Posterior cingulate gyrus (tissue), 11 donors: Measurements from ENCODE around the gene LCN15.

Experiments used
- DNase-seq, 10 donors: peaks; one replicate each; pipeline versions ENCODE4 v3.0.0 to v3.0.0-alpha.2; 2020 to 2021; ENCODE audit warnings: mixed read lengths in 3 of 10
- intact Hi-C: fragments of 100-400 bp; cut with DNase I; formaldehyde crosslinking; loops from one replicate; pipeline ENCODE4 v1.15.1; 2023

Gene LCN15

GRCh38 chr9:136796238-136796774 is 32.0 kb upstream of the LCN15 start, which contains the start of gene CCDC183:
CCDC183 (plus strand) TSS chr9:136796338; CDS start chr9:136796398, 60 bp downstream.
- peak in 2 of 10 donors; percentile 24 to 57 for DNase-seq
- intact Hi-C loops = loop anchor here (10.0 kb wide), 1 partner anchor 148 kb away; the partner anchor contains the start of genes C8G and FBXW5

- intact Hi-C loops = loop anchor here (5.0 to 10.0 kb wide), 2 partner anchors 47 to 150 kb away; partner anchors contain the start of genes AJM1, C8G and FBXW5
Measured at GRCh38 chr9:136795000-136795348, 30.7 kb upstream of the LCN15 start.

GRCh38 chr9:136794281-136794999 is 30.1 kb upstream of the LCN15 start:
- intact Hi-C loops = loop anchor here (5.0 to 10.0 kb wide), 2 partner anchors 48 to 150 kb away; partner anchors contain the start of genes AJM1, C8G and FBXW5
- peak in 3 of 10 donors; percentile 21 to 45 (median 39) for DNase-seq

More at GRCh38 chr9:136795000-136795348, 30.7 kb upstream of the LCN15 start:
- peak in 3 of 10 donors; percentile 27 to 53 (median 42) for DNase-seq

- intact Hi-C loops = loop anchor here (5.0 to 10.0 kb wide), 2 partner anchors 49 to 151 kb away; partner anchors contain the start of genes AJM1, C8G and FBXW5
- peak in 3 of 10 donors; percentile 37 to 78 (median 66) for DNase-seq
Measured at GRCh38 chr9:136793086-136793946, 29.0 kb upstream of the LCN15 start.

GRCh38 chr9:136792321-136793085 is 28.2 kb upstream of the LCN15 start:
- intact Hi-C loops = loop anchor here (5.0 to 10.0 kb wide), 2 partner anchors 50 to 152 kb away; partner anchors contain the start of genes AJM1, C8G and FBXW5
- peak in 3 of 10 donors; percentile 71 to 81 (median 77) for DNase-seq

GRCh38 chr9:136791516-136792276 is 27.4 kb upstream of the LCN15 start:
- DNase-seq = peak in 7 of 10 donors; percentile 26 to 88 (median 53)
- intact Hi-C loops = loop anchor here (5.0 to 10.0 kb wide), 2 partner anchors 51 to 153 kb away; partner anchors contain the start of genes AJM1, C8G and FBXW5

GRCh38 chr9:136790640-136791515 is 26.6 kb upstream of the LCN15 start, which contains the start of gene TMEM141:
TMEM141 (plus strand) TSS chr9:136791344; CDS start chr9:136791371, 27 bp downstream.
- peak; percentile 98 to 100 (median 100) for DNase-seq
- intact Hi-C loops = loop anchor here (5.0 to 10.0 kb wide), 2 partner anchors 51 to 154 kb away; partner anchors contain the start of genes AJM1, C8G and FBXW5

- intact Hi-C loops = loop anchor here (5.0 kb wide), 1 partner anchor 238 kb away; the partner anchor contains the start of gene ABCA2
- peak in 2 of 10 donors; percentile 4 to 18 for DNase-seq
Measured at GRCh38 chr9:136789523-136789937, 25.2 kb upstream of the LCN15 start.

- peak in 2 of 10 donors; percentile 39 to 64 for DNase-seq
- intact Hi-C loops = loop anchor here (5.0 kb wide), 1 partner anchor 238 kb away; the partner anchor contains the start of gene ABCA2
Measured at GRCh38 chr9:136788644-136789522, 24.6 kb upstream of the LCN15 start.

- intact Hi-C loops = loop anchor here (5.0 kb wide), 1 partner anchor 239 kb away; the partner anchor contains the start of gene ABCA2
- DNase-seq = peak in 9 of 10 donors; percentile 43 to 94 (median 59)
Measured at GRCh38 chr9:136787690-136788400, 23.5 kb upstream of the LCN15 start.

- intact Hi-C loops = loop anchor here (5.0 kb wide), 1 partner anchor 240 kb away; the partner anchor contains the start of gene ABCA2
- peak in 2 of 10 donors; percentile 6 to 14 for DNase-seq
Measured at GRCh38 chr9:136786983-136787382, 22.7 kb upstream of the LCN15 start.

GRCh38 chr9:136786451-136786850 is 22.1 kb upstream of the LCN15 start:
- intact Hi-C loops = loop anchor here (5.0 kb wide), 1 partner anchor 241 kb away; the partner anchor contains the start of gene ABCA2
- peak in 8 of 10 donors; percentile 34 to 94 (median 64) for DNase-seq

- intact Hi-C loops = loop anchor here (5.0 kb wide), 1 partner anchor 242 kb away; the partner anchor contains the start of gene ABCA2
- DNase-seq = peak in 2 of 10 donors; percentile 5 to 56
Measured at GRCh38 chr9:136785565-136786355, 21.4 kb upstream of the LCN15 start.

GRCh38 chr9:136784997-136785361 is 20.7 kb upstream of the LCN15 start:
- peak in 2 of 10 donors; percentile 9 to 10 for DNase-seq
- intact Hi-C loops = loop anchor here (5.0 kb wide), 1 partner anchor 242 kb away; the partner anchor contains the start of gene ABCA2
